Measurements from ENCODE around the gene VEZT.
"Not testable (repeated sequence)": the region's sequence is repeated elsewhere in the genome, so short reads cannot be mapped to it uniquely, and the experiment has no call there.

VEZT gene

DNA sequence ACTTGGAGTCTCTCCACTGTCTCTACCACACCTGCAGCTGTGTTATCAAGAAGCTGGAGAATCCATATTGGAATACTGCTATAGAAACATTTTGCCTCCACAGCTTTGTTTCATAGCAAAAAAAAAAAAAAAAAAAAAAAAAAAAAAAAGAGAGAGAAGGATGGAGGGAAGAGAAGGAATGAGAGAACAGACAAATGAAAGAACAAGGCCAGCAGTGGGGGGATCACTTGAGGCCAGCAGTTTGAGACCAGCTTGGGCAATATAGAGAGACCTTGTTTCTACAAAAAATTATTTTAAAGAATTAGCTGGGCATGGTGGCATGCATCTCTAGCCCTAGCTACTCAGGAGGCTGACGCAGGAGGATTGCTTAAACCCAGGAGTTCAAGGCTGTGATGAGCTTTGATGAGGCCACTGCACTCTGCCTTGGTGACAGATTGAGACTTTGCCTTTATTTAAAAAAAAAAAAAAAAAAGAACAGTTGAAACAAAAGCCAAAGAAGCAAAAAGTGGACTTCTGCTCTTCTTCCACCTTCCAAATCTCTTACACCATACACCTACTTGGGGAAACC lies 8.1 kb downstream of the VEZT start:
- H3K27ac ChIP-seq, result no peak overlapping the region
- TF ChIP-seq, protein P1, sequence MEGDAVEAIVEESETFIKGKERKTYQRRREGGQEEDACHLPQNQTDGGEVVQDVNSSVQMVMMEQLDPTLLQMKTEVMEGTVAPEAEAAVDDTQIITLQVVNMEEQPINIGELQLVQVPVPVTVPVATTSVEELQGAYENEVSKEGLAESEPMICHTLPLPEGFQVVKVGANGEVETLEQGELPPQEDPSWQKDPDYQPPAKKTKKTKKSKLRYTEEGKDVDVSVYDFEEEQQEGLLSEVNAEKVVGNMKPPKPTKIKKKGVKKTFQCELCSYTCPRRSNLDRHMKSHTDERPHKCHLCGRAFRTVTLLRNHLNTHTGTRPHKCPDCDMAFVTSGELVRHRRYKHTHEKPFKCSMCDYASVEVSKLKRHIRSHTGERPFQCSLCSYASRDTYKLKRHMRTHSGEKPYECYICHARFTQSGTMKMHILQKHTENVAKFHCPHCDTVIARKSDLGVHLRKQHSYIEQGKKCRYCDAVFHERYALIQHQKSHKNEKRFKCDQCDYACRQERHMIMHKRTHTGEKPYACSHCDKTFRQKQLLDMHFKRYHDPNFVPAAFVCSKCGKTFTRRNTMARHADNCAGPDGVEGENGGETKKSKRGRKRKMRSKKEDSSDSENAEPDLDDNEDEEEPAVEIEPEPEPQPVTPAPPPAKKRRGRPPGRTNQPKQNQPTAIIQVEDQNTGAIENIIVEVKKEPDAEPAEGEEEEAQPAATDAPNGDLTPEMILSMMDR (conservative IDR thresholded peaks at IDR 0.05), result no peak
- TF ChIP-seq ZFX (IDR thresholded peaks at IDR 0.05), result no peak

DNA sequence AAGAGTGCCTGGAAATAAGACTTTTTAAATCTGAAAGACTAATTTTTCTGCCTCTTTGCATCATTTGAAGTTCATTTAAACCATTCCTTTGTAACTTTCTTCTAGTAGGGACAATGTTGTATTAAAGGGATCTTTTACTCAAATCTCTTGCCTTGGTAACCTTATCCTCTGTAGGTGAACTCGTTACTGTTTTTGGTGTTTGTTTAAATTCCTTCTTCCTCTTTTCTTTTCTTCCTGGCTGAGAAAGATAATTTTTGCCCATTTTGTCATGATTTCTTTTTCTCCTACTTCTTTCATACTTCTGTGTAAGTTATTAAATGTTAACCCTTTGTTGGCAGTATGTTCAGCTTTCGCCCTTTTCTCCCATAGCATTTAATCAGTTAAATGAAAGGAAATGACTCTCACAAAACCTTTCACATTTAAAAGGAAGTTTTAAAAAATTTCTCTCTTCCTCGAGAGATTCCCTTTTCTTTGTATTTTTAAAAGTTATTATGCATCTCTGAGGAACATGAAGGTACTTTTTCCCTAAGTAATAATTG lies 10.3 kb downstream of the VEZT start:
- no peak overlapping the region for H3K27ac ChIP-seq
- TF ChIP-seq, protein P1 (conservative IDR thresholded peaks at IDR 0.05), result no peak
- TF ChIP-seq ZFX (IDR thresholded peaks at IDR 0.05), result no peak

DNA sequence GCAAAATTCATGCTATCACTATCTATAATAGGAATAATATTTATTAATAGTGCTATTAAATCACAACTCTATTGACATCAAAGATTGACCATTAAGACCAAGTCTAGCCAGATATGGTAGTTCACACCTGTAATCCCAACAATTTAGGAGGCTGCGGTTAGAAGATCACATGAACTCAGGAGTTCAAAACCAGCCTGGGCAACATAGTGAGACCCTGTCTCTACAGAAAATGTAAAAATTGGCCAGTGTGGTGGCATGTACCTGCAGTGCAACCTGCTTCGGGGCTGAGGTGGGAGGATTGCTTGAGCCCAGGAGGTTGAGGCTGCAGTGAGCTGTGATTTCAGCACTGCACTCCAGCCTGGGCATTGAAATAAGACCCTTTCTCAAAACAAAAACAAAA lies 11.0 kb downstream of the VEZT start:
- H3K27ac ChIP-seq, result no peak overlapping the region
- TF ChIP-seq, protein P1 (conservative IDR thresholded peaks at IDR 0.05), result no peak
- no peak for TF ChIP-seq ZFX (IDR thresholded peaks at IDR 0.05)

DNA sequence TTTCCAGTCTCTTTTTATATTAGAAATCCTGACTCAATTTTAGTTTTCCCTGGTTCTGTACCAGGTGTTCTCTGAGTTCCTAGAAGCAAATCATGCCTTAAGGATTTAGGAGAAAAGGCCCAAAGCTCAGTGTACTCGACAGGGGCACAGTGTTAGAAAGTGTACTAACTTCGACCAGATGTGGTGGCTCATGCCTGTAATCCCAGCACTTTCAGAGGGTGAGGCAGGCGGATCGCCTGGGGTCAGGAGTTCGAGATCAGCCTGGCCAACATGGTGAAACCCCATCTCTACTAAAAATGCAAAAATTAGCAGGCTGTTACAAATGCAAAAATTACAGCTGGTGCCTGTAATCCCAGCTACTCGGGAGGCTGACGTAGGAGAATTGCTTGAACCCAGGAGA lies 12.0 kb downstream of the VEZT start:
- H3K27ac ChIP-seq, result no peak overlapping the region
- TF ChIP-seq ZFX (IDR thresholded peaks at IDR 0.05), result no peak
- TF ChIP-seq, protein P1 (conservative IDR thresholded peaks at IDR 0.05), result no peak

DNA sequence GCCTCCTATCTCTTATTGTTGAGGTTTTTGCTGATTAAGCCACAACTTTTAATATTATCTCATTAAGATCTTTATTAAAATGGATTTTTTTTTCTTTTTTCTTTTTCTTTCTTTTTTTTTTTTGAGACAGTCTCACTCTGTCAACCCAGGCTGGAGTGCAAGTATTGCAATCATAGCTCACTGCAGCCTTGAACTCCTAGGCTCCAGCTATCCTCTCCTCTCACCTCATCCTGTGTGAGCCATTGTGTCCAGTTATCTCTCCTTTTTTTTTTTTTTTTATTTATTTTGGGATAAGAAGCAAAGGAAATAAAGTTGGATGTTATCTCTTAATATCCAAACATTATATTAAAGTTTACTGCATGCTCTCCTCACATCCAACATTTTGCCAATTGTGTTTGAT lies 12.7 kb downstream of the VEZT start:
- no peak for TF ChIP-seq ZFX (IDR thresholded peaks at IDR 0.05)
- TF ChIP-seq, protein P1 (conservative IDR thresholded peaks at IDR 0.05), result no peak
- no peak overlapping the region for H3K27ac ChIP-seq

DNA sequence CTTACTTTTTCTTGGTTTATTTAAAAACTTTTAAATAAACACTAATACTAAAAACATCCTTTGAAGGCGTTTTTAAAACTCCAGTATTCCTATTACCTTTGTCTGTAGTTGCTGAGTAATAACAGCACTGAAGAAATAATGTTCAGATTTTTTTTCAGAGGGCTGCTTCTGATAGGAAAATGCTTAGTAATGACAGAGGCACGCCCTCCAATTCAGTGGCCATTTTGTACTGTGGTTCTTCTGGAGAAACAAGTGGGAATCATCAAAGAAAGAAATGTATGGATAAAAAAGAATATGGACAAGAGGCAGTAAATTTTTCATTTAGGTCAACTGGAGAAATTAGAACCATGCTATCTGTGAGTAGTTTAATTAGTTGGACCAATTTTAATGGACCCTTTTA lies 13.6 kb downstream of the VEZT start:
- H3K27ac ChIP-seq, result no peak overlapping the region
- TF ChIP-seq, protein P1 (conservative IDR thresholded peaks at IDR 0.05), result no peak
- TF ChIP-seq ZFX (IDR thresholded peaks at IDR 0.05), result no peak

DNA sequence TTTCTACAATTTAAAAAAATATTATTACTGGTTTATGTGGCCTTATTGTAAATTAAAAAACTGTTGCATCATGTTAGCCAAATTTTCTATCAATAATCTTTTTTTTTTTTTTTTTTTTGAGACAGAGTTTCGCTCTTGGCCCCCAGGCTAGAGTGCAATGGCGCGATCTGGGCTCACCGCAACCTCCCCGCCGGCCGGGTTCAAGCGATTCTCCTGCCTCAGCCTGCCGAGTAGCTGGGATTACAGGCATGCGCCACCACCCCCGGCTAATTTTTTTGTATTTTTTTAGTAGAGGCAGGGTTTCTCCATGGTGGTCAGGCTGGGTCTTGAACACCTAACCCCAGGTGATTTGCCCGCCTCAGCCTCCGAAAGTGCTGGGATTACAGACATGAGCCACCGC lies 16.6 kb downstream of the VEZT start:
- H3K27ac ChIP-seq, result not testable (repeated sequence)

DNA sequence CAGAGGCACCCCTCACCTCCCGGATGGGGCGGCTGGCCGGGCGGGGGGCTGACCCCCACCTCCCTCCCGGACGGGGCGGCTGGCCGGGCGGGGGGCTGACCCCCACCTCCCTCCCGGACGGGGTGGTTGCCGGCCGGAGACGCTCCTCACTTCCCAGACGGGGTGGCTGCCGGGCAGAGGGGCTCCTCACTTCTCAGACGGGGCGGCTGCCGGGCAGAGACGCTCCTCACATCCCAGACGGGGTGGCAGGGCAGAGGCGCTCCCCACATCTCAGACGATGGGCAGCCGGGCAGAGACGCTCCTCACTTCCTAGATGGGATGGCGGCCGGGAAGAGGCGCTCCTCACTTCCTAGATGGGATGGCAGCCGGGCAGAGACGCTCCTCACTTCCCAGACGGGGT lies 18.0 kb downstream of the VEZT start:
- not testable (repeated sequence) for H3K27ac ChIP-seq

Data from C4-2B (cell line).